SH-SY5Y (cell line): ENCODE data around the gene ACVR1B.

Experiments
- GATA2 ChIP-seq: IDR thresholded peaks from 2 replicates; pipeline ENCODE4 v1.6.1; 2011; ENCODE audit warnings: mild to moderate bottlenecking, low read depth, low read length
- GATA3 ChIP-seq: IDR thresholded peaks from 2 replicates; pipeline ENCODE4 v1.6.1; 2011; ENCODE audit warnings: low read depth, mild to moderate bottlenecking, low read length, moderate library complexity

DNA sequence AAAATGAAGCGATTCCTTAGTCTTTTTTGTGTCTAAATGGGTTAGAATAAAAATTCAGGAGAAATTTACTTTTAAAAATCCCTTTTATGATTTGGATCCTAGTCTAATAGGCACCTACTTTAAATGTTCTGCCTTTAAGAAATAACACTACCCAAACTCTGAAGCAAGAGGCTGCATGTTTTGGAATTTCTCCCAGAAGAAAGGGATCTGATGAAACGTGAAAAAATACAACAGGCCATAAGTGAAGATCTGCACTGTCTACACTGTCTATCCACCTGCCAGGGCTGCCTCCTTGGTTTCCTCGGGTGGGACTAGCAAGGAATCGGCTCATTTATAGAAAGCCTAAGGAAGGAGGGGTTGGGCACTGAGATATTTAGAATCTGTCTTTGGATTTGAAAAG, 22.1 kb downstream of the ACVR1B start:
- TF ChIP-seq GATA3, result no peak
- no peak for TF ChIP-seq GATA2
